SK-N-SH treated with all-trans-retinoic acid at 6 μM for 48 hours (cell line): Measurements from ENCODE around the gene PRADC1.

Experiments
- ATAC-seq: fragments of 200-7000 bp; cut with Tn5 transposase; 3 replicates; pipeline ENCODE4 v1.9.1; 2020; ENCODE audit warnings: mild to moderate bottlenecking, moderate library complexity
- ARNTL ChIP-seq: fragments of 450-650 bp; formaldehyde crosslinking; IDR thresholded peaks from 2 replicates; pipeline ENCODE4 v1.5.0; 2020; ENCODE audit warnings: low read depth, mild to moderate bottlenecking, moderate library complexity, borderline replicate concordance
- CREB5 ChIP-seq: fragments of 250-450 bp; sonication (Bioruptor Pico); IDR thresholded peaks from 2 replicates; pipeline ENCODE4 v1.5.1; 2020; ENCODE audit warnings: low read depth, mild to moderate bottlenecking, moderate library complexity
- CSDC2 ChIP-seq: fragments of 250-450 bp; sonication (Bioruptor Pico); IDR thresholded peaks from 2 replicates; pipeline ENCODE4 v1.5.0; 2020; ENCODE audit warnings: mild to moderate bottlenecking, moderate library complexity
- CSRNP3 ChIP-seq: fragments of 250-450 bp; sonication (Bioruptor Pico); IDR thresholded peaks from 2 replicates; pipeline ENCODE4 v1.5.1; 2021; ENCODE audit warnings: mild to moderate bottlenecking, moderate library complexity
- ESRRG ChIP-seq: fragments of 250-450 bp; sonication (Bioruptor Pico); IDR thresholded peaks from 2 replicates; pipeline ENCODE4 v1.6.1; 2021; ENCODE audit warnings: mild to moderate bottlenecking
- GLIS3 ChIP-seq: fragments of 250-450 bp; sonication (Bioruptor Pico); IDR thresholded peaks from 2 replicates; pipeline ENCODE4 v1.5.0; 2020; ENCODE audit warnings: mild to moderate bottlenecking, moderate library complexity
- OSR1 ChIP-seq: fragments of 250-450 bp; sonication (Bioruptor Pico); IDR thresholded peaks from 2 replicates; pipeline ENCODE4 v1.8.0; 2022; ENCODE audit warnings: moderate library complexity, mild to moderate bottlenecking, inconsistent platforms
- PATZ1 ChIP-seq: fragments of 250-450 bp; sonication (Bioruptor Pico); IDR thresholded peaks from 2 replicates; pipeline ENCODE4 v1.8.0; 2020; ENCODE audit warnings: mild to moderate bottlenecking, moderate library complexity, borderline replicate concordance
- POU6F1 ChIP-seq: fragments of 250-450 bp; sonication (Bioruptor Pico); IDR thresholded peaks from 2 replicates; pipeline ENCODE4 v1.8.0; 2021; ENCODE audit warnings: low read depth, mild to moderate bottlenecking, moderate library complexity, borderline replicate concordance
- PPARA ChIP-seq: fragments of 250-450 bp; sonication (Bioruptor Pico); IDR thresholded peaks from 2 replicates; pipeline ENCODE4 v1.5.0; 2020; ENCODE audit warnings: mild to moderate bottlenecking, borderline replicate concordance
- RARB ChIP-seq: fragments of 250-450 bp; sonication (Bioruptor Pico); IDR thresholded peaks from 2 replicates; pipeline ENCODE4 v1.8.0; 2021; ENCODE audit warnings: mild to moderate bottlenecking, moderate library complexity
- SNAI2 ChIP-seq: fragments of 250-450 bp; sonication (Bioruptor Pico); IDR thresholded peaks from 2 replicates; pipeline ENCODE4 v1.5.0; 2020; ENCODE audit warnings: mild to moderate bottlenecking, moderate library complexity
- TCF4 ChIP-seq: fragments of 250-450 bp; sonication (Bioruptor Pico); IDR thresholded peaks from 2 replicates; pipeline ENCODE4 v1.8.0; 2021; ENCODE audit warnings: mild to moderate bottlenecking, moderate library complexity, borderline replicate concordance
- TOX ChIP-seq: fragments of 250-450 bp; sonication (Bioruptor Pico); IDR thresholded peaks from 2 replicates; pipeline ENCODE4 v1.8.0; 2021; ENCODE audit warnings: mild to moderate bottlenecking, moderate library complexity, borderline replicate concordance
- ZC3H10 ChIP-seq: fragments of 250-450 bp; sonication (Bioruptor Pico); IDR thresholded peaks from 2 replicates; pipeline ENCODE4 v1.5.1; 2021; ENCODE audit warnings: mild to moderate bottlenecking, moderate library complexity
- ZFP3 ChIP-seq: fragments of 250-450 bp; sonication (Bioruptor Pico); IDR thresholded peaks from 2 replicates; pipeline ENCODE4 v1.5.0; 2020; ENCODE audit warnings: mild to moderate bottlenecking, moderate library complexity
- ZFP30 ChIP-seq: fragments of 450-650 bp; formaldehyde crosslinking; IDR thresholded peaks from 2 replicates; pipeline ENCODE4 v1.5.0; 2022; ENCODE audit warnings: mild to moderate bottlenecking, moderate library complexity
- ZNF565 ChIP-seq: fragments of 450-650 bp; formaldehyde crosslinking; conservative IDR thresholded peaks from 2 replicates; pipeline ENCODE4 v1.5.0; 2020; ENCODE audit warnings: low read depth, mild to moderate bottlenecking, moderate library complexity
- ZNF70 ChIP-seq: fragments of 450-650 bp; formaldehyde crosslinking; IDR thresholded peaks from 2 replicates; pipeline ENCODE4 v1.5.0; 2020; ENCODE audit warnings: mild to moderate bottlenecking, moderate library complexity
- ZNF8 ChIP-seq: fragments of 450-650 bp; formaldehyde crosslinking; IDR thresholded peaks from 2 replicates; pipeline ENCODE4 v1.5.0; 2020; ENCODE audit warnings: mild to moderate bottlenecking, moderate library complexity
- TF ChIP-seq, protein P1 (sequence below): fragments of 250-450 bp; sonication (Bioruptor Pico); IDR thresholded peaks from 2 replicates; pipeline ENCODE4 v1.5.0; 2020; ENCODE audit warnings: mild to moderate bottlenecking, moderate library complexity

The PRADC1 gene

DNA sequence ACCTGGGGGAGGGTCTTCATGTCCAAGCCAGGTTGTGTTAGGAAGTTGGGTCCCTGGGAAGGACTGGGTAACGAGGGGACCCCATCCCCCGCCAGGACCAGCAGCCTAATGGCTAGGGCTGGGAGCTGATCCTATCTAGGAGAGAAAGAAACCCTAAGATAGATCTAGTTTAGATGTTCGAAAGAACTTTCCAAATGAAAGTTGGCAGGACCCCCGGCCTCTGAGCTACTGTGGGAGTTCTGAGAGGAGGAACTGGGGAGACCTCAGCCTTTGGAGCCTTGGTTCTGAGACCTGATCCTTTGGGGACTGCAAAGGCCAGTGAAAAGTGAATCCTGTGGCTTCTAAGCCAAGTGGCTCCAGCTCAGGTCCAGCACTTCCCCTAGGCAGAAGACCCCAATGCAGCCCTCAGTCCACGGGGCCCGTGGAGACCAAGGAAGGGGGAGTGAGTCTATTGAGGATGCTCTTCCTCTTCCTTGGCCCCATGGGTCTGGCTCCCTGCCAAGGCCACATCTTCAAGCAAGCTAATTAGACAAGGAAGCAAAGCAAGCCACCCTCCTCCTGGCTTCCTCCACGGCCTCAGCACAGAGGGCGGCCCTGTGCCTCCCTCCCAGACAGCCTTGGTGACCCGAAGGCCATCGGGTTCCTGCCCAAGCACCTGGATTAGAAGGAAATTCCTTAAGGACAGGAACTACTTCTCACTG lies 24.5 kb upstream of the PRADC1 start:
- no peak for ATAC-seq
- TF ChIP-seq ZNF70 (CRISPR knock-in tag) = no peak
- TF ChIP-seq ESRRG (CRISPR knock-in tag) = no peak
- TF ChIP-seq ZFP3 = no peak
- TF ChIP-seq ZNF8 = no peak

GRCh38 chr2:73257021-73257420 lies 24.0 kb upstream of the PRADC1 start:
- no peak for ATAC-seq

DNA sequence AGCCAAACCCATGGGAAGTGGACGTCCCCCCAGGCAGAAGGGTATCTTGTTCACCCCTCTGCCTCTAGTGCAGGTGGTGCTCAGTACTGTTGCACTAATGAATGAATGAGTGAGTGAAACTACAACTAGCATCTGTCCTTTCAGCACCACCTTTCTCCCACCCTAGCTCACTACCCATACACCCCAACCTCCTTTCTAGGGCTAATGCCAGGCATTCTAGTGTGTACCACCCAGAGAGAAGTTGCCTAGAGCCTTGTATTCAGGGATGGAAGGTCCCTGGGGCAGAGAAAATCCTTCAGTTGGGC lies 23.5 kb upstream of the PRADC1 start:
- peak; percentile 13 for ATAC-seq
- TF ChIP-seq SNAI2 (CRISPR knock-in tag) (no peak), CSRNP3 (CRISPR knock-in tag) (no peak), PPARA (CRISPR knock-in tag) (no peak), ESRRG (CRISPR knock-in tag) (no peak), ARNTL (CRISPR knock-in tag) (no peak), ZNF8 (no peak), PATZ1 (no peak), POU6F1 (no peak)
- TF ChIP-seq, protein P1, sequence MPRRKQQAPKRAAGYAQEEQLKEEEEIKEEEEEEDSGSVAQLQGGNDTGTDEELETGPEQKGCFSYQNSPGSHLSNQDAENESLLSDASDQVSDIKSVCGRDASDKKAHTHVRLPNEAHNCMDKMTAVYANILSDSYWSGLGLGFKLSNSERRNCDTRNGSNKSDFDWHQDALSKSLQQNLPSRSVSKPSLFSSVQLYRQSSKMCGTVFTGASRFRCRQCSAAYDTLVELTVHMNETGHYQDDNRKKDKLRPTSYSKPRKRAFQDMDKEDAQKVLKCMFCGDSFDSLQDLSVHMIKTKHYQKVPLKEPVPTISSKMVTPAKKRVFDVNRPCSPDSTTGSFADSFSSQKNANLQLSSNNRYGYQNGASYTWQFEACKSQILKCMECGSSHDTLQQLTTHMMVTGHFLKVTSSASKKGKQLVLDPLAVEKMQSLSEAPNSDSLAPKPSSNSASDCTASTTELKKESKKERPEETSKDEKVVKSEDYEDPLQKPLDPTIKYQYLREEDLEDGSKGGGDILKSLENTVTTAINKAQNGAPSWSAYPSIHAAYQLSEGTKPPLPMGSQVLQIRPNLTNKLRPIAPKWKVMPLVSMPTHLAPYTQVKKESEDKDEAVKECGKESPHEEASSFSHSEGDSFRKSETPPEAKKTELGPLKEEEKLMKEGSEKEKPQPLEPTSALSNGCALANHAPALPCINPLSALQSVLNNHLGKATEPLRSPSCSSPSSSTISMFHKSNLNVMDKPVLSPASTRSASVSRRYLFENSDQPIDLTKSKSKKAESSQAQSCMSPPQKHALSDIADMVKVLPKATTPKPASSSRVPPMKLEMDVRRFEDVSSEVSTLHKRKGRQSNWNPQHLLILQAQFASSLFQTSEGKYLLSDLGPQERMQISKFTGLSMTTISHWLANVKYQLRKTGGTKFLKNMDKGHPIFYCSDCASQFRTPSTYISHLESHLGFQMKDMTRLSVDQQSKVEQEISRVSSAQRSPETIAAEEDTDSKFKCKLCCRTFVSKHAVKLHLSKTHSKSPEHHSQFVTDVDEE (CRISPR knock-in tag) = no peak

More at GRCh38 chr2:73257021-73257420, 24.0 kb upstream of the PRADC1 start:
- TF ChIP-seq CSDC2 (CRISPR knock-in tag) (no peak), GLIS3 (no peak), ZNF70 (CRISPR knock-in tag) (no peak), RARB (CRISPR knock-in tag) (no peak), ZC3H10 (CRISPR knock-in tag) (no peak), ZFP3 (no peak), POU6F1 (no peak), ZNF8 (no peak), PATZ1 (no peak), ZFP30 (CRISPR knock-in tag) (no peak), CREB5 (no peak), ZNF565 (no peak), PPARA (CRISPR knock-in tag) (no peak), TCF4 (CRISPR knock-in tag) (no peak), SNAI2 (CRISPR knock-in tag) (no peak), TOX (CRISPR knock-in tag) (no peak), OSR1 (CRISPR knock-in tag) (no peak)
